Liver (tissue), 3 donors: ENCODE data around the gene GPR39.

Experiments used
- ATF3 ChIP-seq: IDR thresholded peaks from 2 replicates; pipeline ENCODE4 v1.6.1; 2016; ENCODE audit warnings: antibody characterized with exemption
- CTCF ChIP-seq: fragments of 150-350 bp; IDR thresholded peaks from 2 replicates; pipeline ENCODE4 v1.5.1; 2017; ENCODE audit warnings: improper control_type of control experiment, low read depth, low read length; ENCODE audit not compliant: missing input control
- GABPA ChIP-seq, 2 donors: IDR thresholded peaks in 1 of 2; conservative IDR thresholded peaks in 1 of 2; 2 replicates each; pipeline ENCODE4 v1.6.1; 2016; ENCODE audit warnings: antibody characterized with exemption in 2 of 2, mild to moderate bottlenecking in 1 of 2, moderate library complexity in 1 of 2
- HNF4G ChIP-seq: IDR thresholded peaks from 2 replicates; pipeline ENCODE4 v1.6.1; 2016; ENCODE audit warnings: antibody characterized with exemption
- JUND ChIP-seq, 2 donors: IDR thresholded peaks; 2 replicates each; pipeline ENCODE4 v1.6.1; 2016; ENCODE audit warnings: antibody characterized with exemption in 2 of 2
- RAD21 ChIP-seq, 2 donors: IDR thresholded peaks; 2 replicates each; pipeline ENCODE4 v1.6.1; 2016; ENCODE audit warnings: antibody characterized with exemption in 2 of 2, mild to moderate bottlenecking in 2 of 2
- REST ChIP-seq: IDR thresholded peaks from 2 replicates; pipeline ENCODE4 v1.6.1; 2016; ENCODE audit warnings: antibody characterized with exemption, mild to moderate bottlenecking
- SP1 ChIP-seq: IDR thresholded peaks from 2 replicates; pipeline ENCODE4 v1.6.1; 2018; ENCODE audit warnings: antibody characterized with exemption, mild to moderate bottlenecking
- TAF1 ChIP-seq: conservative IDR thresholded peaks from 2 replicates; pipeline ENCODE4 v1.6.1; 2016; ENCODE audit warnings: antibody characterized with exemption, mild to moderate bottlenecking
- YY1 ChIP-seq: IDR thresholded peaks from 2 replicates; pipeline ENCODE4 v1.6.1; 2016; ENCODE audit warnings: antibody characterized with exemption, mild to moderate bottlenecking
- ZBTB33 ChIP-seq: IDR thresholded peaks from 2 replicates; pipeline ENCODE4 v1.6.1; 2016; ENCODE audit warnings: antibody characterized with exemption
- donor health status: healthy.
- donor health status: healthy.

GRCh38 chr2:132636346-132636745 lies 219.7 kb downstream of the GPR39 start:
- TF ChIP-seq CTCF (no peak), RAD21 (IDR thresholded peaks at IDR 0.05) (no peak), SP1 (no peak), REST (no peak), HNF4G (no peak), ZBTB33 (no peak), JUND (IDR thresholded peaks at IDR 0.05) (no peak), ATF3 (no peak), YY1 (no peak), GABPA (IDR thresholded peaks at IDR 0.05 in 1 of 2, conservative IDR thresholded peaks at IDR 0.05 in 1 of 2) (no peak), TAF1 (no peak)
